HG03135 (cell line): ENCODE data around the gene MAFG.
"Not testable (repeated sequence)": the region's sequence is repeated elsewhere in the genome, so short reads cannot be mapped to it uniquely, and the experiment has no call there.

ENCODE experiments used
- ATAC-seq: cut with Tn5 transposase; IDR thresholded peaks from one replicate; pipeline ENCODE4 v1.9.1; 2021; ENCODE audit warnings: mild to moderate bottlenecking, moderate library complexity; ENCODE audit not compliant: unreplicated experiment

Gene MAFG

GRCh38 chr17:81958633-81959342 is 31.3 kb upstream of the MAFG start:
- no peak for ATAC-seq

- ATAC-seq = no peak
These were observed 30.3 kb upstream of the MAFG start for GRCh38 chr17:81957691-81958432.

- ATAC-seq = no peak
These were observed 29.4 kb upstream of the MAFG start for GRCh38 chr17:81956607-81957589.

- ATAC-seq = no peak
These were observed 28.4 kb upstream of the MAFG start for GRCh38 chr17:81955756-81956544.

GRCh38 chr17:81955058-81955681 is 27.6 kb upstream of the MAFG start:
- no peak for ATAC-seq

- ATAC-seq = no peak
These were observed 26.9 kb upstream of the MAFG start for GRCh38 chr17:81954131-81955057.

GRCh38 chr17:81953443-81953842 is 25.9 kb upstream of the MAFG start:
- ATAC-seq = not testable (repeated sequence)

- no peak for ATAC-seq
These were observed 25.3 kb upstream of the MAFG start for GRCh38 chr17:81952792-81953228.

GRCh38 chr17:81951785-81952684 is 24.5 kb upstream of the MAFG start:
- no peak for ATAC-seq

GRCh38 chr17:81950501-81950900 is 23.0 kb upstream of the MAFG start:
- no peak for ATAC-seq

GRCh38 chr17:81948635-81949378 is 21.3 kb upstream of the MAFG start:
- no peak for ATAC-seq

GRCh38 chr17:81947189-81947588 is 19.7 kb upstream of the MAFG start, which contains the start of gene MYADML2:
MYADML2 (minus strand) TSS chr17:81947233; CDS start chr17:81941741, 5,492 bp downstream.
- ATAC-seq = no peak

- ATAC-seq = no peak
These were observed 17.3 kb upstream of the MAFG start for GRCh38 chr17:81944858-81945257.

GRCh38 chr17:81942167-81942553 is 14.6 kb upstream of the MAFG start:
- ATAC-seq = no peak

- ATAC-seq = no peak
These were observed 14.1 kb upstream of the MAFG start for GRCh38 chr17:81941484-81942166.
